Tibial nerve (tissue), 4 donors: ENCODE results near the gene ITGA8.

Source experiments
- CTCF ChIP-seq, 5 experiments: fragments of 200-600 bp in 3 of 5; fragments of 450-650 bp in 2 of 5; sonication (generic) in 3 of 5; IDR thresholded peaks; one replicate each; pipeline ENCODE4 v1.5.1; 2016 to 2019; ENCODE audit warnings: antibody characterized with exemption in 5 of 5, mild to moderate bottlenecking in 3 of 5, moderate library complexity in 2 of 5
- EP300 ChIP-seq, 2 donors: sonication (generic); formaldehyde crosslinking; IDR thresholded peaks; one replicate each; pipeline ENCODE4 v1.6.1; 2017; ENCODE audit warnings: antibody characterized with exemption in 2 of 2, mild to moderate bottlenecking in 1 of 2

DNA sequence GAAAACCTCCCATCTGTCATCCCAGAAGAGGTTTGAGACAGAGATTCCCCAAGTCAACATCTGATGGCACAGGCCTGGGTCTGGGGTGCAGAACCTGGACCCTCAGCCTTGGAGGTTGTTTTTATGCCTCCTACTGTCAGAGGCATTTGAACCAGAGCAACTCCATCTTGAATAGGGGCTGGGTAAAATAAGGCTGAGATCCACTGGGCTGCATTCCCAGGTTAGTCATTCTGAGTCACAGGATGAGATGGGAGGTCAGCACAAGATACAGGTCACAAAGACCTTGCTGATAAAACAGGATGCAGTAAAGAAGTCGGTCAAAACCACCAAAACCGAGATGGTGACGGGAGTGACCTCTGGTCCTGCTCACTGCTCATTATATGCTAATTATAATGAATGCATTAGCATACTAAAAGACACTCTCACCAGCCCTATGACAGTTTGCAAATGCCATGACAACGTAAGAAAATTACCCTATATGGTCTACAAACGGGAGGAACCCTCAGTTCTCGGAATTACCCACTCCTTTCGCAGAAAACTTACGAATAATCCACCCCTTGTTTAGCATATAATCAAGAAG, 92.0 kb downstream of the ITGA8 start:
- TF ChIP-seq CTCF (IDR thresholded peaks at IDR 0.05) (no peak), EP300 (IDR thresholded peaks at IDR 0.05) (no peak)
